HG03159 (cell line): ENCODE results near the gene HLA-DQA1.
"Not testable (repeated sequence)": the region's sequence is repeated elsewhere in the genome, so short reads cannot be mapped to it uniquely, and the experiment has no call there.

Experiments
- ATAC-seq: cut with Tn5 transposase; IDR thresholded peaks from one replicate; pipeline ENCODE4 v1.9.1; 2021; ENCODE audit warnings: mild to moderate bottlenecking, moderate library complexity; ENCODE audit not compliant: unreplicated experiment

HLA-DQA1 gene

DNA sequence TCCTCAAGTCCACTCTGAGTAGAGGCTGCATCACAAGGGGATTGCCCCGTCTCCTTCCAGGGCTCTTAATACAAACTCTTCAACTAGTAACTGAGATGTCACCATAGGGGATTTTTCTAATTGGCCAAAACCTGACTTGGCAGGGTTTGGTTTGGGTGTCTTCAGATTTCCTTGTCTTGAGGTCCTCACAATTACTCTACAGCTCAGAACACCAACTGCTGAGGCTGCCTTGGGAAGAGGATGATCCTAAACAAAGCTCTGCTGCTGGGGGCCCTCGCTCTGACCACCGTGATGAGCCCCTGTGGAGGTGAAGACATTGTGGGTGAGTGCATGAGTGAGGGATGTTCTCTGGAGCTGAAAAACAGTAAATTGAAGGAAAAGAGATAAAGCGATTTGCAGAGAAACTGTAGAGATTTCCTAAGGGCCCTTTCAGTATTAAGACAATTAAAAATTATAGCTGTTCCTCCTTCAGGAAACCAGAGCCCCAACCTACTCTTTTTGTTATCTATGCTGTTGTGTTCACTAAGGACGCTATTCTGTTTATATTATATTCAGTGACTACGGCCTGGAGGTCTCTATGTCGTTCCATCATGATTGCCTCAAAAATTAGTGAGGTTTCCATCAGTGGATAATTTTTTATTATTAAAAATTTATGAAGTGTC lies at the start of gene HLA-DQA1:
Gene HLA-DQA1 (plus strand): TSS at position 188 of the 662 bp plus-strand sequence. CDS start 53 bp downstream, at position 241.
- ATAC-seq = peak; percentile 63

DNA sequence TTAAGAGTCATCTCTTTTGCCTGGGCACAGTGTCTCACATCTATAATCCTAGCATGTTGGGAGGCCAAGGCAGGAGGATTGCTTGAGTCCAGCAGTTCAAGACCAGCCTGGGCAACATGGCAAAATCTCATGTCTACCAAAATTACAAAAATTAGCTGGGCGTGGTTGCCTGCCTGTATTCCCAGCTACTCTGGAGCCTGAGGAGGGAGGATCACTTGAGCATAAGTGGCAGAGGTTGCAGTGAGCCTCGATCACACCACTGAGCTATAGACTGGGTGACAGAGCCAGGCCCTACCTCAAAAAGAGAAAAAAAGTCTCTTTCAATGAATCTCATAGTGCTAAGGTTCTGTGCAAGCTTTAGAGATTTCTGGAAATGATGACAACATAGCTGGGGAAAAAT lies 49.0 kb upstream of the HLA-DQA1 start:
- no peak for ATAC-seq

DNA sequence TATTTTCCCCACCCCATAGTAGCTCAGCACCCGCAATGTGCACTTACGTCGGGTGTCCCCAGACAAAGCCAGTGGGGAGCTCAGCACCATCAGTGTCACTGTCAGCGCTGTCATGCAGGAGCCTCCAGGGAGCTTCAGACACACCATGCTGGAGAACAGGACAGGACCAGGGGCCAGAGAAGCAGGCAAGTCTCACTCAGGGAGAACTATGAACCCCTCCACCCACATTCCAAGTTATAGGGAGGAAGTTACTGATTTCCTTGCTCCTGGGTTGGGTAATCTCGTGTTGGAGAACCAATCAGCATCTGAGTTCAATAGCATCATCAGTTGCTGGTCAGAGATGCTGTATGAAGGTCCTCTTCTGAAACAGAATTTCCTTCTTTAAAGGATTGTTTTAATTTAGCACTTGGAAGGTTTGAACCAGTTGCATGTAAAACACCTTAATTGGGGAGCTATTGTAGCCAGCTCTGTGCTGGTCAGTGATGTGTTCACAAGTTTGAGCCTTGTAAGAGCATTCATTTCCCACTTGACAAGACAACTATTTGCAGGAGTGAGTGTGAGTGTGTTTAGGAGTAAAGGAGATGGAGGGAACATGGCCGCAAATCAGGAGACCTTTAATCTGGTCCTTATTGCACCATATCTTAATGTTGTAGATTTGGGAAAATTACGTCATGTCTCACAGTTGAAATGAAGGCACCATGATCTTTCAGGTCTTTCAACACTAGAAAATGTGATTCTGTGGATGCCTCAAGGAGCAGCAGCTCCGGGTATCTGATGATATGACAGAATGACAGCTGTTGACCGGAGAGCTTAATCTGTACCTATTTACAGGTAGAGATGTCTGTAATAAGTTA lies 47.4 kb upstream of the HLA-DQA1 start, which contains the start of gene HLA-DRB1:
Gene HLA-DRB1 (minus strand): TSS at position 253 of the 854 bp plus-strand sequence. CDS start 106 bp downstream, at position 147.
- peak; percentile 92 for ATAC-seq

DNA sequence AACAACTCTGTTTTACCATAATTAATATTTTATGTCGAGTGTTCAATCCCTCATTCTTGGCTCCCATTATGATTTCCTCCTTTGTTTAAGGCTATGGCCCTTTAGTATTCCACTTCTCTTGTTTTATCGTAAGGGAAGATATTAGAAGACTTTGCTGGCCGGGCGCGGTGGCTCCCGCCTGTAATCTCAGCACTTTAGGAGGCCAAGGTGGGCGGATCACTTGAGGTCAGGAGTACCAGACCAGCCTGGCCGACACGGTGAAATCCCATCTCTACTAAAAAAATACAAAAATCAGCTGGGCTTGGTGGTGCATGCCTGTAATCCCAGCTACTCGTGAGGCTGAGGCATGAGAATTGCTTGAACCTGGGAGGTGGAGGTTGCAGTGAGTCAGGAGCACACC lies 46.5 kb upstream of the HLA-DQA1 start:
- not testable (repeated sequence) for ATAC-seq

DNA sequence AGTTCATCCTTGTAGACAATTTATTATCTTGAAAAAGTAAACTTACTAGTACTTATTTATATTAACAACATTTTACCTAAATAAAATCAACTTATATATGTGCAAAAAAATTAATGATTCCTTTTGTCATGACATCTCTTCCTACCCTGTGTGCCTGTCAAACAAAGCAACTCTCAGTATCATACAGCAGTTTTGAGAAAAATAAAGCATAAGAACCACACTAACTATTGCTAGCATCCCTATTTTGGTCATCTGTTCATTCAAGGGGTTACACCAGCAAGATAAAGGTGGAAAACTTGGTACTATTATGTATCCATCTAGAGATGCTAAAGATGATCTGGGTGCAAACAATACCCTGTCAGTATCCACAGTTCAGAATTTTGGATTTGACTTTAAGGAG lies 40.2 kb upstream of the HLA-DQA1 start:
- no peak for ATAC-seq

DNA sequence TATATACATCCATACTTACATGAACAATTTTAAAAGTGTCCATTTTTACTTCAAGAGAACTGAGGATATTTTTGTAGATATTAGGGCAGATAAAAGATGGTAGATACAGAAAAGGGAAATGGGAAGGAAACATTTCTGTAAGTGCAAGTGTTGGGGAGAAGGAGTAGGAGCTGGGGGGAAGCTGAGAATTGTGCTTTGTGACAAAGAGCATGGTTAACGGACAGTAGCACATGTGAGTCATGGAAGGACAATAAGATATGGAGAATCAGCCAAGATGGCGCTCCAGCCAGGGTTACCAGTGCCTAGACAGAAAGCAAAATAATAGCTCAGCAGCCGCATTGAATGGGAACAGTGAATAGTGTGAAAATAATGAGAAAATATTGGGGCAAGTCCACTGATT lies 34.8 kb upstream of the HLA-DQA1 start:
- no peak for ATAC-seq

DNA sequence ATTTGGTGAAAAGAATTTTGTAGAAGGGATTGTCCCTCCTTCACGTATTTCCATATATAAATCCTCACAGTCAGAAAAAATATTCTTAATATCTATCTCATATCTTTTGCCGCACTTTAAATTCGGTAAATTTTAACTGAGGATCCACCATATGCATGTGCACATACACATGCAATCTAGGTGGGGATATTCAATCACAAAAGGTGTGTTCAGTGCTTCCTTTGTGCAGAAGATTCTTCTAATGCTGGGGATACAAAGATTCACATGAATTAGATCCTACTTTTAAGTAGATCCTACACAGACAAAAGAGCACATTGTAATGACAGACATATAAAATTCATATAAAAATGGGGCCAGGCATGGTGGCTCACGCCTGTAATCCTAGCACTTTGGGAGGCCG lies 34.0 kb upstream of the HLA-DQA1 start:
- ATAC-seq = no peak

DNA sequence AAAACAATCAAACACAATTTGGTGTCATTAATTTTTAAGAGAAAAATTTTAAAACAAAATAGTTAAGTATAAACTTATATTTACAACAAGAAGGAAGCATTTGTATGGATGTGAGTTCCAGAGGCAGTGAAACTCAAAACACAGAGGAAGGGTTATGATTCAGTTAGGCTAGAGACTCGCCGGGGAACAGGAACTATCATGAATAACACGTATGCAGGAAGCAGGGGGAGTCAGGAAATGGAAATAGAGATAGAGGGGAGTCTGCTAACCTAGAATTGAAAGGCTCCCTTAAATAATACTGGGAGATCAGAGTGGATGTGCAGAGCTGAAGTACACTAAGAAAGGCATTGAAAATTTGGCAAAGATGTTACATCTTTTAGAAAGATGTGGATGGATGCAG lies 33.3 kb upstream of the HLA-DQA1 start:
- no peak for ATAC-seq

DNA sequence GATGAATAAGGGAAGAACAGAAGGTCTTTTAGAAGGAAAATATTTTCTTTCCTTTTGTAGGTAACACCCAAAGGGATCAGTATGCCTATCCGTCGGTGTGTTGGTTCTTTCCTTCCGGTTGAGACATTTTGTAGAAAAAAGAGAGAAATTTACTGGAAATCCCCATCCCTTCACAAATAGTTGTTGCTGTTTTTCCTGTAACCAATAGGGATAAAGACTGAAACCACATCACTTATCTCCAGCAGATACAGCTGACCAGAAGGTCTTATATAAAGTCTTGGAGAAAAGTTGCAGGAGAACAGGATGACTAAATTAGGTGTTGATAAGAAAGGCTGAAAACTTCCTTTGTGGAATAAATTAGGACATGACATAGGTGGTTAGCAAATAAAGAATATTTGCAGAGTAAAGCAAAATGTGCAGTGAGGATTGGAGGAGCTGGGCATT lies 32.8 kb upstream of the HLA-DQA1 start:
- ATAC-seq = no peak

DNA sequence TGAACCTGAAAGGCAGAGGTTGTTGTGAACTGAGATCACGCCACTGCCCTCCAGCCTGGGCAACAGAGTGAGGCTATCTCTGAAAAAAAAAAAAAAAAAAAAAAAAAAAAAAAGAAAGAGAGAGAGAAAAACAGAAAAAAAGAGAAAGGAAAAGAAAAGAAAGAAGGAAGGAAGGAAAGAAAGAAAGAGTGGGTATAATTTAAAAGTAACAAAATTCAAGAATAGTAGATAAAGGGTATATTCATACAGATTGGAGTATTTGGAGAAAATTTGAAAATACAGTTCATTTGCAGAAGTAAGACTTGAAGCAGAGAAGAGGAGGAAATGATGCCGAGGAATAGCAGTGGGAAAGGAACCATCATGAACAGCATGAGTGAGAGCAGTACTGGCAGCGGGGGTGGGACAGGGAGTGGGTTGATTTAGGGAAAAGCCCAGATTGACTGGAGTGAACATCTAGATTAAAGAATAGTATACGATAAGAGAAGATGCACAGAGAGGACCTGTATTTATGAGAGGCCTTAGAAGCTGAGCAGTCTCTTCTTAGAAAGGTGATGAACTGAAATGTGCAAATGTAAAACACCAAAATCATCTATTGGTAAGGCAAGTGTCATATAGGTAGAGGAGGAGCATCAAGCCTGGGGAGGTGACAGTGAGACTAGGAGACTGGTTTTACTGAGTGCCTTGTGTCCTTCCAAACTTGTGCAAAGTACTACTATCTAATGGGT lies 29.8 kb upstream of the HLA-DQA1 start:
- ATAC-seq = no peak

DNA sequence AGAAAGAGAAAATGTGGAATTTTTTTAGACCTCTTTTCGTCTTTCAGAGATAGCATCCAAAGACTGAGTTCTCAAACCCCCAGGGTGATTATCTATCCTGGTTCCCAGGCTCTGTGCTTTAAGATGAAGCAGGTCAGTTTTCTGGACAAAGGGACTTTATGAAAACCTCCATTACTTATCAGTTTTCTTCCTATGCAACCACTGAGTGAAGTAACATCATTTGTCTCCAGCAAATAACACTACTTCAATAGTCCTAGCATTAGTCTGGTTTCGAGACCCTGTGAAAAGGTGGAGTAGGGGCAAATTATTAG lies 29.3 kb upstream of the HLA-DQA1 start:
- ATAC-seq = no peak

DNA sequence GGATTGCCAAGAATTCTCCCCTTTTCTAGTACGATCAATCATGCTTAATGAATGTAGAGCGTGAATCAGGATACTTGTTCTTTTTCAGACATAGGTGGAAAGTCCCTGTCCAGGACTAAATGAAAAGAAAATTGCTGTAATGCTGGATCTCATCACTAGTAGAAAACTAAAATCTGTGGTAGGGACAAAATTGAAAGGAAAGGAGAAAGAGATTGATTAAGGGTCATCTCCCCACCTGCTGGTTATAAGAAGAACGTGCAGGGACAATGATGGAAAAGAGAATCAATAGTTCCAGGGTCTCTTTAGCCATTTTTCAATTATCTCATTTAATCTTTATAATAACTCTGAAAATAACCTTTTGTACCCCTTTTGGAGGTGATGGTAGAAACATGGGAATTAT lies 28.8 kb upstream of the HLA-DQA1 start:
- ATAC-seq = no peak

DNA sequence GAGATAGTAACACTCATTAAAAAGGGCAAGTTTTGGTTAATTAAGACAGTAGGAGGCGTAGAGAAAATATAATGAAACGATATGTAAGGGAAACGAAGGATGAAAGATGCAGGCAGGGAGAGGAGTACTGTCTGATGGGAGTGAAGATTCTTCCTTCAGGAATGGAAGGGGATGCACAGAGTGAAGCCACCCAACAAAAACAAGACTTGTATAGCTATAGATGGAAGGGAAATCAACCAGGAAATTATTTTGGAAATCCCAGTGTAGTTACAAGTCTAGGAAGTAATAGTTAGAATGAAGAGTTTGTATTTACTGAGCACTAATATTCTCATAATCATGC lies 27.8 kb upstream of the HLA-DQA1 start:
- no peak for ATAC-seq

DNA sequence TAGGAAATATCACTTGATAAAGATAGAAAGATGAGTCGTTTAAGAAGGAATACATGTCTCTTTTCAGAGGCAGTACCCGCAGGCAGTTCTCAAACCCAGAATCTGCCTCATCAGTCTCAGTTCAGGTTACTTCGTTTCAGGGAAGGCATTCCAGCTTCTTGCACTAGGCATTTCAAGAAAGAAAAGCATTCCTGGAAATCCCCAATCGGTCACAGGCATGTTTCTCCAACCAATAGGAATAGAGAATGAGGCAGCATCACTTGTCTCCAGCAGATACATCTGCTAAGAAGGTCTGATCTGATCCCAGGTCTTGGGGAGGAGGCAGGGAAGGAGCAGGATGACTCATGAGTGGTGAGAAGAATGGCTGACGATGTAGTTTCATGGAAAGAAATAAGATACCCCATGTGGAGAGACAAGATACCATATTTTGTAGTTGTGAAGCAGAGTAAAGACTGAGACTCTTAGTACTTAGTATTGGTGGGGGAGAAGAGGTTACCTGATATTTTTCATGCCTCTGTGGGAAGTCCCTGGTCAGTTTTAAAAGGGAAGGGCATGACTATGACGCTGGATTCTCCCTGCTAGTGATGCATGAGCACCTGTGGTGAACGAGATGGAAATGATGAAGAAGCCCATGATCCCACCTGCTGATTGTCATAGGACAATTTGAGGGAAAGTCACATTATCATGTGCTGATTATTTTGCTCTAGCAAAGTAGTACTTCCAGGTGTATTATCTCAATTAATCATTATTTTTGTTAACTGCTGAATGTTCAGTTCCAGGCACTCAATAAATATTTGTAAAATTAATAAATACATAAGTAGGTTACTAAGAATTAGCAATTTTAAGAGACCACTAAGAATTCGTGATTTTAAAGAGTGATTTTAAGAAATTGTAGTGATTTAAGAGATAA lies 27.2 kb upstream of the HLA-DQA1 start:
- ATAC-seq = peak; percentile 86

DNA sequence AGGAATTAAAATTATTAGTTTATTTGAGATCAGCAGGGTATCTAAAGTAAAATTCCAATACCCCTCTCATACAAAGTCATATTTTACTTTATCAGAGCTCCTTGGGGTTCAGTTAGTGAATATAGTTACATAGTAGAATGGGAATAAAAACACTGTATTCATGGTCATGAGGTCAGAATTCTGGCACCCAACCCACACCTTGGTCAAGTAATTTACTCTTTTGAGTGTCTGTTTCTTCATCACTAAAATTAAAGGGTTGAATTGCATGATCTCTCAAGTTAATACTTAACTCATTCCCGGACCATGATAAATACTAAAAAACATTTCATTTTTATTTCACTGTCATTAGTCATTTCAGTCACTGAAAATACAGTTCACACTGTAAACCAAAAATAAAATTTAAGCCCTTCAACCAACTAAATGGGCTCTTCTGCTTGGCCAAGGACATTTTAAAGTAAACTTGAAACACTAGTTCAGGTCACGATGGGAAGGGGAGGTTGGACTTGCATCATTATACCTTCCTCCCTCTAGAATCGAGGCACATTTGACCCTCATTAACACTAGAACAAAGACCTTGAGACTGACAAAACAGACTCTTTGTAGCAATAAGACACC lies 26.4 kb upstream of the HLA-DQA1 start:
- no peak for ATAC-seq

DNA sequence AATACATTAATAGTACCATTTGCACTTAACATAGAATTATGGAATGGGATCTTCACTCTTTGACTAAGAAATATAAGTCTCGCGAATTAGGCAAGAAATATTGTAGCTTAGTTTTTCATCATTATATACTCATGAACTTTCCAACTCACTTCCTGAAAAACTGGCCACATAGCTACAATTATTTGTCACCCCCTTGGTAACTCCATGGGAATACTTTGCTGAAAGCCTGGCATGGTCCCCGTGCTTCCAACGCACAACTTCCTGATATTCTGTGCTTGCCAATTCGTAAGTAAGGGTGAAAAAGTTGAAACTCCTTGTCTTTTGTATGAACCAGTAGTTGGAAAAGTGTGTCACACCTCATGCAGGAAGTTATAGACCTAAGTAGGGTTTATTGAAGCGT lies 23.7 kb upstream of the HLA-DQA1 start:
- ATAC-seq = no peak

DNA sequence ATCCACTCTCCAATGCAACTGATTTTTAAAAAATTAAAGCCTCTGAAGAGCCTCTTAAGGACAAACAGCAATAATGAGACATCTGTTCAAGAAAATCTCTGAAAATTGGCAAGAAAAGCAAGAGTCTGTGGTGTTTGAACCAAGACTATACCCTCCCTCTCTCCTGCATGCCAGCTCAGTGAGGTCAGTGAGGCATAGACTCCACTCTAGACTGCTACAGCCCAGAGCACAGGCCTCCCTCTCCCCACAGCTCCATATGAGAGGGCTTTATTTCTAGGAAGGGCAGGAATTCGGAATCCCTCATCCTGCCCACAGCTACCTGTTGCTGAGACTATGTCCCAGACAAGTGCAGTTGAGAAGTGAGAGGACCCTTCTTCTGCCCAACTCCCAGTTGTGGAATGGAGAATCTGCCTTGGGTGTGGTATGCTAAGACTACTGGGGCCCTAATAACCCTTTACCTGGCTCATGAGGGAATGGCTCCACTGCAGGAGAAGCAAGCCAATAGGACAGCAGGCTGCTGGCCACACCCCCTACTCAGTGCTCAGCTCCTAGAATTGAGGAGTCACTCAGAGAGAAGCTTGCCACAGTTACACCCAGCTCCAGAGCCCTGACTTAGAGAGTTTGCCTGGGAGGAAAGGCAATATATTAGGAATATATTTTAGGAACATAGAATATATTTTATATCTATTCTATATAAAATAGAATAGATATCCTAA lies 22.7 kb upstream of the HLA-DQA1 start:
- no peak for ATAC-seq

DNA sequence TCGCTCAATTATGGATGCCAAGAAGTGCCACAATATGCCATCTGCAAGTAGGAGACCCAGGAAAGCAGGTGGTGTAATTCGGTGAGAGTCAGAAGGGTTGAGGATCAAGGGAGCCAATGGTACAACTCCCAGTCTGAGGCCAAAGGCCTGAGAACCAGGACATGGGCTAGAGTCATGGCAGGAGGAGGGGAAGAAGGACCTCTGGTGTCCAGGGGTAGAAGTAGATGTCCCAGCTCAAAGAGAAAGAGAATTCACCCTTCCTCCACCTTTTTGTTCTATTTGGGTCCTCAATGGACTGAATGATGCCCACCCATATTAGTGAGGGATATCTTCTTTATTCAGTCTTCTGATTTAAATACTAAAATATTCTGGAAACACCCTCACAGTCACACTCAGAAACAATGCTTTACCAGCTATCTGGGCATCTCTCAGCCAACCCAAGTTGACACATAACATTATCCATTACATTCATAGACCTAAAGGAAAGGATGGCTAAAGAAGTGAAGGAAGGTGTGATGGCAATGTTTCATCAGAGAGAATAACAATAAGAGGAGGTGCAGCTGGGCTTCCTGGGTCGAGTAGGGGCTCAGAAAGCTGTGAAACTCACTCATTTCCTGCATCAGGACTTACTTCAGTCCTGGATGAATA lies 21.2 kb upstream of the HLA-DQA1 start:
- no peak for ATAC-seq

DNA sequence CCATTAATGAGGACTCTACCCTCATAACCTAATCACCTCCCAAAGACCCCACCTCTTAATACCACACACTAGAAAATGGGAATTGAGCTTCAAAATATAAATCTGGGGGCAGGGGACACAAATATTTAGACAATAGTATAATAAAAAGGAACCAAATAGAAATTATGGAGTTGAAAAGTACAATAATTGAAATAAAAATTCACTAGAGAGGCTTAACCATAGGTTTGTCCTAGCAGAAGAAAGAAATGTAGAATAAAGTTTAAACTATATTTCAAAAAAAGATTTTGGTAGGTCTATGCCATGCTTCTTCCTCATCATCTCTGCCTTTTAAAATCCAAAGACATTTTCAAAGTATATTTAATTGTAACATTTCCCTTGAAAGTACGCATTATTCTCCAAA lies 19.5 kb upstream of the HLA-DQA1 start:
- no peak for ATAC-seq
